ENCODE results near the gene C17orf114.

Gene C17orf114

GRCh38 chr17:4796552-4796920, 5.6 kb downstream of the C17orf114 start:
- intact Hi-C loops (cut with DNase I; ENCODE audit: low total_unique reads) = no loop called here
- 0 to 2% methylated on average over 7 of the region's 7 CpGs for WGBS, 2 donors

DNA sequence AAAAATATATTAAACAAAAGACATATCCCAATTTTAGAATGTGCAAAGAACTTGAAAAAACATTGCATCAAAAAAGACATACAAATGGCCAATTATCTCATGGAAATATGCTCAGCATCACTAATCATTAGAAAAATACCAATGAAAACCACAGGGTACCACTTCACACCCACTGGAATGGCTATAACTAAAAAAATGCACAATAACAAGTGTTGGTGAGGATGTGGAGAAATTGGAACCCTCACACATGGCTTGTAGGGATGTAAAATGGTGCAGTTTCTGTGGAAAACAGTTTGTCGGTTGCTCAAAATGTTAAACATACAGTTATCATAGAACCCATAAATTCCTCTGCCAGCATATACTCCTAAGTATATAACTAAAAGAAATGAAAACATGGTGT, 7.0 kb downstream of the C17orf114 start:
- intact Hi-C loops (cut with DNase I; ENCODE audit: low total_unique reads) = no loop called here
- TF ChIP-seq POLR2A (IDR thresholded peaks at IDR 0.05) (no peak), CTCF (IDR thresholded peaks at IDR 0.05) (no peak)
- Histone ChIP-seq H3K27me3 (no peaks in the 10 kb centered on the region), H3K4me1 (peaks cover 4% of the 10 kb centered on the region), H3K9me3 (no peaks in the 10 kb centered on the region), H3K27ac (peak overlapping the region in 1 of 2 donors; percentile 85), H3K36me3 (ENCODE audit: low read depth, missing control alignments) (no peaks in the 10 kb centered on the region), H3K4me3 (peak overlapping the region in 1 of 2 donors; percentile 79)
- no peak for DNase-seq
- 71 to 81% methylated on average over 1 of the region's 1 CpG for WGBS, 2 donors

More at GRCh38 chr17:4796552-4796920, 5.6 kb downstream of the C17orf114 start:
- DNase-seq = peak; percentile 53
- Histone ChIP-seq H3K9me3 (no peaks in the 10 kb centered on the region), H3K4me1 (peaks cover 4% of the 10 kb centered on the region), H3K27ac (peak overlapping the region; percentile 60 to 85), H3K4me3 (peak overlapping the region; percentile 73 to 79), H3K27me3 (no peaks in the 10 kb centered on the region), H3K36me3 (ENCODE audit: low read depth, missing control alignments) (no peaks in the 10 kb centered on the region)
- no peak for TF ChIP-seq POLR2A (IDR thresholded peaks at IDR 0.05)
- no peak for TF ChIP-seq CTCF (IDR thresholded peaks at IDR 0.05)

DNA sequence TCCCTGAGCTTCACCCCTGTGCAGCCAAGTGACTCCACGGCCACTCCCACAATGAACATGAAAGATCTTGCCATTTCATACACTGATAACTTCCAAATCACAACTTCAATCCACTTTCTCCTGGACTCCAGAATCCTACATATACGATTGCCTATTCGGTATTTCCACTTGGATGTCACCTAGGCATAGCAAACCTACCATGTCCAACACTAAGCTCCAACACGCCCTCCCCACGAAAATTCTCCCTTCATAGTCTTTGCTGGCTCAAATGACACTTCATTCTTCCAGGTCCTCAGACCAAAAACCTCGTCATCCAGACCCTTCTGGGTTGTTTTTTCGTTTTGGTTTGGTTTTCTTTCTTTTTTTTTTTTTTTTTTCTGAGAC, 11.4 kb downstream of the C17orf114 start:
- Histone ChIP-seq H3K9me3 (no peaks in the 10 kb centered on the region), H3K36me3 (ENCODE audit: low read depth, missing control alignments) (no peaks in the 10 kb centered on the region), H3K4me3 (peak overlapping the region; percentile 59 to 72), H3K27me3 (no peaks in the 10 kb centered on the region), H3K27ac (peak overlapping the region; percentile 71 to 91), H3K4me1 (peaks cover 24% of the 10 kb centered on the region)
- DNase-seq = no peak
- intact Hi-C loops (cut with DNase I; ENCODE audit: low total_unique reads) = loop anchor here (5.0 kb wide), 1 partner anchor 97 kb away; no protein-coding TSS in a partner anchor
- 23 to 26% methylated on average over 7 of the region's 7 CpGs for WGBS, 2 donors
- no peak for TF ChIP-seq CTCF (IDR thresholded peaks at IDR 0.05)
- no peak for TF ChIP-seq POLR2A (IDR thresholded peaks at IDR 0.05)

- Histone ChIP-seq H3K9me3 (no peaks in the 10 kb centered on the region), H3K4me3 (peak overlapping the region; percentile 59 to 72), H3K27ac (peak overlapping the region; percentile 71 to 91), H3K27me3 (no peaks in the 10 kb centered on the region), H3K4me1 (peaks cover 24% of the 10 kb centered on the region), H3K36me3 (ENCODE audit: low read depth, missing control alignments) (no peaks in the 10 kb centered on the region)
- 0 to 1% methylated on average over 34 to 87 of the region's 91 CpGs for WGBS, 2 donors
- DNase-seq = peak; percentile 82
- TF ChIP-seq CTCF (IDR thresholded peaks at IDR 0.05) (peak; percentile 67 to 88 (median 84)), POLR2A (IDR thresholded peaks at IDR 0.05) (no peak)
- intact Hi-C loops (cut with DNase I; ENCODE audit: low total_unique reads) = loop anchor here (5.0 kb wide), 1 partner anchor 97 kb away; no protein-coding TSS in a partner anchor
Measured at GRCh38 chr17:4789951-4790704, 12.0 kb downstream of the C17orf114 start.

DNA sequence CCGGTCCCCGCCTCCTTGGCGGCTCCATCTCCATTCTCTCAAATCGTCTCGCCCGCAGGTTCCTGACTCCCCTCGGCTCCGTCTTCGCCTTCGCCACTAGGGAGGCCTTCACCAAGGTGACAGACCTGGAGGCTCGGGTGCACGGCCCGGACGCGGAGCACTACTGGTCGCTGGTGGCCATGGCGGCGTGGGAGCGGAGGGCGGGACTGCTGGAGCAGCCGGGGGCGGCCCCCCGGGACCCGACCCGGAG, 12.5 kb downstream of the C17orf114 start:
- 0% methylated on average over 19 of the region's 25 CpGs; no CpG with 5 or more reads in 1 of the 2 donors for WGBS, 2 donors
- H3K4me1 ChIP-seq = peaks cover 24% of the 10 kb centered on the region
- TF ChIP-seq CTCF (IDR thresholded peaks at IDR 0.05) (no peak), POLR2A (IDR thresholded peaks at IDR 0.05) (no peak)
- H3K36me3 ChIP-seq (ENCODE audit: low read depth, missing control alignments) = no peaks in the 10 kb centered on the region
- peak overlapping the region; percentile 59 to 72 for H3K4me3 ChIP-seq
- no peaks in the 10 kb centered on the region for H3K9me3 ChIP-seq
- DNase-seq = no peak
- no peaks in the 10 kb centered on the region for H3K27me3 ChIP-seq
- H3K27ac ChIP-seq = peak overlapping the region; percentile 71 to 91
- intact Hi-C loops (cut with DNase I; ENCODE audit: low total_unique reads) = no loop called here

All from testis (tissue), 2 donors.